ENCODE results near the gene SNRPD1. TPM values are rescaled to one million over a fixed set of nuclear protein-coding genes. Genes with fewer than 3 reads are reported as not detected.
"Not testable (repeated sequence)": the region's sequence is repeated elsewhere in the genome, so short reads cannot be mapped to it uniquely, and the experiment has no call there.

SNRPD1 gene
- total RNA-seq, 2 donors from 2014 or later, result 82.5 to 82.9 TPM

GRCh38 chr18:21604671-21605070 is 7.4 kb upstream of the SNRPD1 start:
- Mint-ChIP-seq H3K36me3 (ENCODE audit: insufficient read depth in 2 of 2) (no peaks in the 10 kb centered on the region), H3K27ac (peak overlapping the region; percentile 24), H3K27me3 (ENCODE audit: low read depth) (no peaks in the 10 kb centered on the region), H3K9me3 (no peaks in the 10 kb centered on the region), H3K4me3 (peak overlapping the region in 1 of 2 donors; percentile 48), H3K4me1 (ENCODE audit: low read depth) (no peaks in the 10 kb centered on the region)
- DNase-seq (no peak), ATAC-seq (replicated peaks in 1 of 2) (no peak)

DNA sequence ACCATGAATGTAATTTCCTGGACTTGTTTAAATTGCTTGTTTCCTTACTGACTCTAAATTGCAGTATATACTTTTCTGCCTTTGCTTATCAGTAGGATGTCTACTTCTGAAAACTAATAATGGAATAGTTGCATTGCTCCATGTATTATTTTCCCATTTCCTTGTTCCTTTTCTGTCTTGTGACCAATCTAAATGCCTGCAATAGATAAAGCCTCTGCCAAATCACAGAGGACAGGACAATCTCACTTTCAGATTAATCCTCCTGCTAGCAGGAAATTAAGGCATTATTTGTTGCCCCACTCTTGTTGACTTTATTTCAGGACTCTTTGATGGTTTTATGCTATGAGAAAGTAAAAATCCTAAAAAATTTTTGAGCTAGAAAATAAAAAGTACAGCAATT is 6.9 kb upstream of the SNRPD1 start:
- H3K36me3 Mint-ChIP-seq (ENCODE audit: insufficient read depth in 2 of 2), result no peaks in the 10 kb centered on the region
- ATAC-seq (replicated peaks in 1 of 2), result no peak
- peaks cover 2% of the 10 kb centered on the region for H3K4me1 Mint-ChIP-seq (ENCODE audit: low read depth)
- H3K27ac Mint-ChIP-seq, result peak overlapping the region; percentile 24
- no peaks in the 10 kb centered on the region for H3K9me3 Mint-ChIP-seq
- DNase-seq, result no peak
- H3K27me3 Mint-ChIP-seq (ENCODE audit: low read depth), result no peaks in the 10 kb centered on the region
- H3K4me3 Mint-ChIP-seq, result peak overlapping the region in 1 of 2 donors; percentile 48

DNA sequence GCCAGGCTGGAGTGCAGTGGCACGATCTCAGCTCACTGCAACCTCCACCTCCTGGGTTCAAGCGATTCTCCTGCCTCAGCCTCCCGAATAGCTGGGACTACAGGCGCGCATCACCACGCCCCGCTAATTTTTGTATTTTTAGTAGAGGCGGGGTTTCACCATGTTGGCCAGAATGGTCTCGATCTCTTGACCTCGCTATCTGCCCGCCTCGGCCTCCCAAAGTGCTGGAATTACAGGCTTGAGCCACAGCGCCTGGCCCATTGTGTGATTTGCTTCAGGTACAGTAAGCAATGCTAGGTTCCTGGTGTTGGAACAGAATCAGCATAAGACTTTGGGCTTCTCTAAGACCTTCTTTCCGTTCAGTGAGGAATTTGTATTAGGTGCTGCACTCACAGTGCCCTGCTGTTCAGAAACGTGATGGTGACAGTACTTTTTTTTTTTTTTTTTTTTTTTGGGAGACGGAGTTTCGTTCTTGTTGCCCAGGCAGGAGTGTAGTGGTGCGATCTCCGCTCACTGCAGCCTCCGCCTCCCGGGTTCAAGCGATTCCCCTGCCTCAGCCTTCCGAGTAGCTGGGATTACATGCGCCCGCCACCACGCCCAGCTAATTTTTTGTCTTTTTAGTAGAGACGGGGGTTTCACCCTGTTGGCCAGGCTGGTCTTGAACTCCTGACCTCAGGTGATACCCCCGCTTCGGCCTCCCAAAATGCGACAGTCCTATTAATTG is 551 bp upstream of the SNRPD1 start:
- Mint-ChIP-seq H3K4me3 (peak overlapping the region; percentile 98 to 99), H3K4me1 (ENCODE audit: low read depth) (peaks cover 45% of the 10 kb centered on the region), H3K27ac (peak overlapping the region; percentile 97), H3K36me3 (ENCODE audit: insufficient read depth in 2 of 2) (peaks cover 6 to 11% of the 10 kb centered on the region in 2 donors)
- H3K27me3 Mint-ChIP-seq (ENCODE audit: low read depth); H3K9me3 Mint-ChIP-seq; DNase-seq: not testable (repeated sequence)
- ATAC-seq (replicated peaks in 1 of 2), result peak; percentile 2 to 6

DNA sequence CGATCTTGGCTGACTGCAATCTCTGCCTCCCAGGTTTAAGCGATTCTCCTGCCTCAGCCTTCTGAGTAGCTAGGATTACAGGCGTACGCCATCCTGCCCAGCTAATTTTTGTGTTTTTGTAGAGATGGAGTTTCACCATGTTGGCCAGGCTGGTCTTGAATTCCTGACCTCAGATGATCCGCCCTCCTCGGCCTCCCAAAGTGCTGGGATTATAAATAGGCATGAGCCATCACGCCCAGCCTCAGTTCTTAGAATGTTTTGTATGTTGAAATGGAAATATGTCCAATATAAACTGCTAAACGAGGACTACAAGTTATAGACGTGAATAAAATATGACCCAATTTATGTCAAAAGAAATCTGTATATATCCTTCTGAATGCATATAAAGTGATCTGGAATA is 9.5 kb downstream of the SNRPD1 start:
- peaks cover 7 to 38% of the 10 kb centered on the region in 2 donors for H3K36me3 Mint-ChIP-seq (ENCODE audit: insufficient read depth in 2 of 2)
- peaks cover 22% of the 10 kb centered on the region for H3K4me1 Mint-ChIP-seq (ENCODE audit: low read depth)
- not testable (repeated sequence) for H3K4me3 Mint-ChIP-seq; ATAC-seq (replicated peaks in 1 of 2); H3K27ac Mint-ChIP-seq; H3K27me3 Mint-ChIP-seq (ENCODE audit: low read depth); DNase-seq; H3K9me3 Mint-ChIP-seq

DNA sequence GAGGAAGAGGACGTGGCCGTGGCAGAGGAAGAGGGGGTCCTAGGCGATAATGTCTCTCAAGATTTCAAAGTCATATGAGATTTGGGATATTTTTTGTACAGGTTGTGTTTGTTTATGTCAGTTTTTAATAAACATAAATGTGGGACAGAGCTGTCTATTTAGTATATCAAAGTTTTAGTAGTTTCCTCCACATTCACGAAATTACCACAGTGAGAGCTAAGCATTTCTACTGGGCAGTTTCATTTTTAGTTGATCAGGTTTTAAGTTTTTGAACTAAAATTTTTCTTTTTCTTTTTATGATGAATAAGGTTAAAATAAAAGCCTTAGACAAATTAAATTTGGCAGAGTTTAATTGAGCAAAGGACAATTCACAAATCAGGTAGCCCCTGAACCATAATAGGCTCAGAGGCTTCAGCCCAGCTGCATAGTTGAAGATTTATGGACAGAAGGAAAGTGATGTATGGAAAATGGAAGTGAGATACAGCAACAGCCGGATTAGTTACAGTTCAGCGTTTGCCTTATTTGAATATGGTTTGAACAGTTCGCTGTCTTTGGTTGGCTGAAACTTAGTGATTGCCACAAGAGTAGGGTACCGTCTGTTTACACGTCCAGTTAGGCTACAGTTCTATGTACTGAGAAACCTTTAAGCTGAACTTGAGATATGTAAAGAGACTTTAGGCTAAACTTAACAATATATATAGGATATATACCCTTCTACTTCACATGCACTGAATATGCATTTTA is 17.1 kb downstream of the SNRPD1 start:
- peaks cover 14% of the 10 kb centered on the region for H3K4me1 Mint-ChIP-seq (ENCODE audit: low read depth)
- ATAC-seq (replicated peaks in 1 of 2) (peak in 1 of 2 donors; percentile 23), DNase-seq (no peak)
- no peaks in the 10 kb centered on the region for H3K27me3 Mint-ChIP-seq (ENCODE audit: low read depth)
- H3K4me3 Mint-ChIP-seq, result peak overlapping the region in 1 of 2 donors; percentile 6
- no peaks in the 10 kb centered on the region for H3K9me3 Mint-ChIP-seq
- H3K36me3 Mint-ChIP-seq (ENCODE audit: insufficient read depth in 2 of 2), result peaks cover 5 to 29% of the 10 kb centered on the region in 2 donors
- H3K27ac Mint-ChIP-seq, result peak overlapping the region; percentile 85

DNA sequence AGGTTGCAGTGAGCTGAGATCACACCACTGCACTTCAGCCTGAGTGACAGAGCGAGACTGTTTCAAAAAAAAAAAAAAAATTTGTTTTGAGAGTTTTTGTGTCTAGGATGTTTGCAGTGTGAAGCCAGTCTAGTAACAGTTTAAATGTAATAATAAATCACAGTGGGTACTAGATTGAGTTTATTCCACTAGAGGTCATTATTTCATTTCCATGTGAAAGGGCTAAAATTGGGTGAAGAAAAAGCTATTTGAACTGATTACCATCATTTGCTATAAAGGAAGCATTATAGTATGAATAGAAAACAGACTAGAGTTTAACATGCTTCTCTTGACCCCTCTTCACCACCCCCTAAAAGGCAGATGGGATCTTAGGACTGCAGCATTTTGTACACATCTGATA is 20.3 kb downstream of the SNRPD1 start:
- DNase-seq (no peak), ATAC-seq (replicated peaks in 1 of 2) (no peak)
- Mint-ChIP-seq H3K9me3 (no peaks in the 10 kb centered on the region), H3K27ac (no peak overlapping the region), H3K27me3 (ENCODE audit: low read depth) (no peaks in the 10 kb centered on the region), H3K36me3 (ENCODE audit: insufficient read depth in 2 of 2) (peaks cover 3 to 17% of the 10 kb centered on the region in 2 donors), H3K4me3 (no peak overlapping the region), H3K4me1 (ENCODE audit: low read depth) (peaks cover 12% of the 10 kb centered on the region)

- H3K4me1 Mint-ChIP-seq (ENCODE audit: low read depth), result peaks cover 11% of the 10 kb centered on the region
- DNase-seq, result no peak
- H3K36me3 Mint-ChIP-seq (ENCODE audit: insufficient read depth in 2 of 2), result peaks cover 2 to 12% of the 10 kb centered on the region in 2 donors
- no peak overlapping the region for H3K4me3 Mint-ChIP-seq
- no peak overlapping the region for H3K27ac Mint-ChIP-seq
- no peaks in the 10 kb centered on the region for H3K27me3 Mint-ChIP-seq (ENCODE audit: low read depth)
- H3K9me3 Mint-ChIP-seq, result no peaks in the 10 kb centered on the region
- ATAC-seq (replicated peaks in 1 of 2), result no peak
Measured at GRCh38 chr18:21634588-21635199, 22.6 kb downstream of the SNRPD1 start.

- Mint-ChIP-seq H3K27me3 (ENCODE audit: low read depth) (no peaks in the 10 kb centered on the region), H3K4me3 (no peak overlapping the region), H3K9me3 (no peaks in the 10 kb centered on the region), H3K36me3 (ENCODE audit: insufficient read depth in 2 of 2) (peaks cover 2 to 4% of the 10 kb centered on the region in 2 donors), H3K27ac (no peak overlapping the region), H3K4me1 (ENCODE audit: low read depth) (peaks cover 11% of the 10 kb centered on the region)
- DNase-seq (no peak), ATAC-seq (replicated peaks in 1 of 2) (no peak)
Measured at GRCh38 chr18:21636769-21637168, 24.7 kb downstream of the SNRPD1 start.

DNA sequence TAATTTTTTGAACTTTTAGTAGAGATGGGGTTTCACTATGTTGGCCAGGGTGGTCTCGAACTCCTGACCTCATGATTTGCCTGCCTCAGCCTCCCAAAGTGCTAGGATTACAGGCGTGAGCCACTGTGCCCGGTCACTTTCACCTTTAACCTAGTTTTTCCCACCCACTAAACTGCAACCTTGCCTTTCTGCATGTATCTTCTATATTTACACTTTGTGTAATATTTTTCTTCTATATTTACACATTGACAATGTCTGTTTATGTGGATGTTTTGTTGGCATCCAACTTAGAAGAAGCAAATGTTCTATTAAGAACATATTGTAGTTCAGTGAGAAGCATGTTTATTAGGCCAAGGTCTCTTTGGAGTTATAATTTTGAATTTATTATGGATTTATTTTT is 26.7 kb downstream of the SNRPD1 start:
- H3K27me3 Mint-ChIP-seq (ENCODE audit: low read depth), result no peaks in the 10 kb centered on the region
- no peak overlapping the region for H3K4me3 Mint-ChIP-seq
- no peaks in the 10 kb centered on the region for H3K9me3 Mint-ChIP-seq
- peaks cover 2 to 4% of the 10 kb centered on the region in 2 donors for H3K36me3 Mint-ChIP-seq (ENCODE audit: insufficient read depth in 2 of 2)
- no peak for ATAC-seq (replicated peaks in 1 of 2)
- H3K27ac Mint-ChIP-seq, result peak overlapping the region; percentile 46
- no peak for DNase-seq
- H3K4me1 Mint-ChIP-seq (ENCODE audit: low read depth), result peaks cover 11% of the 10 kb centered on the region

DNA sequence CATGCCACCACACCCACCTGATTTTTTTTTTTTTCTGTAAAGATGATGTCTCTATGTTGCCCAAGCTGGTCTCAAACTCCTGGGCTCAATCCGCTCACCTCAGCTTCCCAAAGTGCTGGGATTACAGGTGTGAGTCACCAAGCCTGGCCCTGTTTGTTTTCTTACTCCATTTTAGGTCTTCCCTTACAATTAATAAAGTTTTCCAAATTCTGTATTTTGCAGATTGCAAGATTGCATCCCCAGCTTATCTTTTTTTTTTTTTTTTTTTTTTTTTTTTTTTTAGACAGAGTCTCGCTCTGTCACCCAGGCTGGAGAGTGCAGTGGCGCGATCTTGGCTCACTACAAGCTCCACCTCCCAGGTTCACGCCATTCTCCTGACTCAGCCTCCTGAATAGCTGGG is 28.3 kb downstream of the SNRPD1 start:
- ATAC-seq (replicated peaks in 1 of 2); H3K27me3 Mint-ChIP-seq (ENCODE audit: low read depth); H3K36me3 Mint-ChIP-seq (ENCODE audit: insufficient read depth in 2 of 2); H3K9me3 Mint-ChIP-seq; H3K4me3 Mint-ChIP-seq; DNase-seq; H3K27ac Mint-ChIP-seq: not testable (repeated sequence)
- H3K4me1 Mint-ChIP-seq (ENCODE audit: low read depth), result peaks cover 11% of the 10 kb centered on the region

- Mint-ChIP-seq H3K4me3 (no peak overlapping the region), H3K27ac (no peak overlapping the region), H3K9me3 (peaks cover 0 to 3% of the 10 kb centered on the region in 2 donors), H3K27me3 (ENCODE audit: low read depth) (no peaks in the 10 kb centered on the region), H3K36me3 (ENCODE audit: insufficient read depth in 2 of 2) (peaks cover 3 to 5% of the 10 kb centered on the region in 2 donors), H3K4me1 (ENCODE audit: low read depth) (no peaks in the 10 kb centered on the region)
- ATAC-seq (replicated peaks in 1 of 2), result no peak
- no peak for DNase-seq
Measured at GRCh38 chr18:21650311-21650710, 38.2 kb downstream of the SNRPD1 start.

- Mint-ChIP-seq H3K27ac (peak overlapping the region; percentile 16), H3K4me1 (ENCODE audit: low read depth) (no peaks in the 10 kb centered on the region), H3K27me3 (ENCODE audit: low read depth) (no peaks in the 10 kb centered on the region), H3K36me3 (ENCODE audit: insufficient read depth in 2 of 2) (peaks cover 3 to 9% of the 10 kb centered on the region in 2 donors), H3K9me3 (peaks cover 0 to 3% of the 10 kb centered on the region in 2 donors), H3K4me3 (no peak overlapping the region)
- ATAC-seq (replicated peaks in 1 of 2) (no peak), DNase-seq (no peak)
Measured at GRCh38 chr18:21652073-21652472, 40.0 kb downstream of the SNRPD1 start.

DNA sequence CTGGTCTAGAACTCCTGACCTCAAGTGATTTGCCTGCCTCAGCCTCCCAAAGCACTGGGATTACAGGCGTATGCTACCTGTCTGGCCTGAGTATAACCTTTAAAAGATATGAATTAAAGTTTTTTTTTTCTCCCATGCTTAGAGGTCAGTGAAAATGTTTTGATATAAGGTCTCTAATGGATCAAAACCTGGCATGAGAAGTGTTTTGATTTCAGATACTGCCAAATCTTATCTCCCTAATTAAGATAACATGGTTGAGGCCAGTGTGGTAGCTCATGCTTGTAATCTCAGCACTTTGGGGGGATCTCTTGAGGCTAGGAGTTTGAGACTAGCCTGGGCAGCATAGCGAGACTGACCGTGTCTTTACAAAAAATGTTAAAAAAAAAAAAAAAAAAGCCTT is 41.2 kb downstream of the SNRPD1 start:
- ATAC-seq (replicated peaks in 1 of 2) (no peak), DNase-seq (no peak)
- H3K4me3 Mint-ChIP-seq, result no peak overlapping the region
- peaks cover 0 to 3% of the 10 kb centered on the region in 2 donors for H3K9me3 Mint-ChIP-seq
- no peak overlapping the region for H3K27ac Mint-ChIP-seq
- peaks cover 3 to 10% of the 10 kb centered on the region in 2 donors for H3K36me3 Mint-ChIP-seq (ENCODE audit: insufficient read depth in 2 of 2)
- H3K27me3 Mint-ChIP-seq (ENCODE audit: low read depth), result no peaks in the 10 kb centered on the region
- no peaks in the 10 kb centered on the region for H3K4me1 Mint-ChIP-seq (ENCODE audit: low read depth)
